PC-3 (cell line): Measurements from ENCODE around the gene USP2.

Experiments used
- EZH2 ChIP-seq: fragments of 300-600 bp; sonication (generic); IDR thresholded peaks from one replicate; pipeline ENCODE4 v1.6.1; 2017; ENCODE audit warnings: antibody characterized with exemption, mild to moderate bottlenecking, low read length; ENCODE audit not compliant: unreplicated experiment
- TF ChIP-seq, protein P1 (sequence below): fragments of 300-600 bp; sonication (generic); conservative IDR thresholded peaks from 2 replicates; pipeline ENCODE4 v1.5.1; 2017; ENCODE audit warnings: antibody characterized with exemption, low read depth, mild to moderate bottlenecking, low read length

DNA sequence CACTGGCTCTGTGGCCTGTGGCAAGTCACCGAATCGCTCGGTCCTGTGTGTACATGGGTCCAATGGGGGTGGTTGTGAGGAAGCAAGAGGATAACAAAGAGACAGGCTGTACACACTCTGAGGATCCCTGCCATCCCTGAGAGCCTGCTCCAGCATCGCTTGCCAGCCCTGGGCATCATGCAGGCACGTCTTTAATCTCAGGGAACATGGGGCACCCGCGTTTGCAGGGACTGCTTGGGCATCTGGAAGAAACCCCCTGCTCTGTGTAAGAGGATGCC is 39.5 kb downstream of the USP2 start:
- TF ChIP-seq, protein P1, sequence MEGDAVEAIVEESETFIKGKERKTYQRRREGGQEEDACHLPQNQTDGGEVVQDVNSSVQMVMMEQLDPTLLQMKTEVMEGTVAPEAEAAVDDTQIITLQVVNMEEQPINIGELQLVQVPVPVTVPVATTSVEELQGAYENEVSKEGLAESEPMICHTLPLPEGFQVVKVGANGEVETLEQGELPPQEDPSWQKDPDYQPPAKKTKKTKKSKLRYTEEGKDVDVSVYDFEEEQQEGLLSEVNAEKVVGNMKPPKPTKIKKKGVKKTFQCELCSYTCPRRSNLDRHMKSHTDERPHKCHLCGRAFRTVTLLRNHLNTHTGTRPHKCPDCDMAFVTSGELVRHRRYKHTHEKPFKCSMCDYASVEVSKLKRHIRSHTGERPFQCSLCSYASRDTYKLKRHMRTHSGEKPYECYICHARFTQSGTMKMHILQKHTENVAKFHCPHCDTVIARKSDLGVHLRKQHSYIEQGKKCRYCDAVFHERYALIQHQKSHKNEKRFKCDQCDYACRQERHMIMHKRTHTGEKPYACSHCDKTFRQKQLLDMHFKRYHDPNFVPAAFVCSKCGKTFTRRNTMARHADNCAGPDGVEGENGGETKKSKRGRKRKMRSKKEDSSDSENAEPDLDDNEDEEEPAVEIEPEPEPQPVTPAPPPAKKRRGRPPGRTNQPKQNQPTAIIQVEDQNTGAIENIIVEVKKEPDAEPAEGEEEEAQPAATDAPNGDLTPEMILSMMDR, result no peak
- no peak for TF ChIP-seq EZH2
